Breast epithelium (tissue), 3 donors: ENCODE measurements around the gene ARL2BP.

Source experiments
- CTCF ChIP-seq, 3 donors: fragments of 450-650 bp; IDR thresholded peaks; one replicate each; pipeline ENCODE4 v1.5.1; 2016 to 2017; ENCODE audit warnings: antibody characterized with exemption in 3 of 3, mild to moderate bottlenecking in 3 of 3, moderate library complexity in 3 of 3
- POLR2A ChIP-seq: fragments of 450-650 bp; IDR thresholded peaks from one replicate; pipeline ENCODE4 v1.6.1; 2016; ENCODE audit warnings: antibody characterized with exemption, mild to moderate bottlenecking, moderate library complexity
- POLR2AphosphoS5 ChIP-seq, 3 donors: sonication (generic); formaldehyde crosslinking; IDR thresholded peaks; one replicate each; pipeline ENCODE4 v1.6.1; 2017; ENCODE audit warnings: antibody characterized with exemption in 3 of 3

- no peak for TF ChIP-seq CTCF (IDR thresholded peaks at IDR 0.05)
- TF ChIP-seq POLR2AphosphoS5 (IDR thresholded peaks at IDR 0.05), result no peak
- TF ChIP-seq POLR2A, result no peak
Measured at GRCh38 chr16:57278494-57278893, 33.4 kb downstream of the ARL2BP start.
